ENCODE results near the gene SLC7A1.

Gene SLC7A1

GRCh38 chr13:29583073-29583785 lies 12.3 kb downstream of the SLC7A1 start:
- DNase-seq: no peak

GRCh38 chr13:29582171-29582570 lies 13.3 kb downstream of the SLC7A1 start:
- no peak for DNase-seq

- no peak for DNase-seq
Measured at GRCh38 chr13:29581666-29582065, 13.8 kb downstream of the SLC7A1 start.

- DNase-seq: no peak
Measured at GRCh38 chr13:29579094-29579493, 16.4 kb downstream of the SLC7A1 start.

- DNase-seq: no peak
Measured at GRCh38 chr13:29578300-29579085, 17.0 kb downstream of the SLC7A1 start.

GRCh38 chr13:29577136-29578051 lies 18.1 kb downstream of the SLC7A1 start:
- DNase-seq: no peak

GRCh38 chr13:29576581-29576980 lies 18.9 kb downstream of the SLC7A1 start:
- no peak for DNase-seq

GRCh38 chr13:29575098-29575497 lies 20.4 kb downstream of the SLC7A1 start:
- DNase-seq: no peak

- no peak for DNase-seq
Measured at GRCh38 chr13:29573190-29573589, 22.3 kb downstream of the SLC7A1 start.

- DNase-seq: no peak
Measured at GRCh38 chr13:29572575-29572974, 22.9 kb downstream of the SLC7A1 start.

- DNase-seq: no peak
Measured at GRCh38 chr13:29571876-29572570, 23.5 kb downstream of the SLC7A1 start.

GRCh38 chr13:29570051-29570654 lies 25.3 kb downstream of the SLC7A1 start:
- DNase-seq: no peak

GRCh38 chr13:29569253-29570050 lies 26.0 kb downstream of the SLC7A1 start:
- no peak for DNase-seq

GRCh38 chr13:29568731-29569130 lies 26.8 kb downstream of the SLC7A1 start:
- DNase-seq: no peak

GRCh38 chr13:29567411-29567810 lies 28.1 kb downstream of the SLC7A1 start:
- no peak for DNase-seq

GRCh38 chr13:29566206-29566605 lies 29.3 kb downstream of the SLC7A1 start:
- no peak for DNase-seq

GRCh38 chr13:29564818-29565217 lies 30.7 kb downstream of the SLC7A1 start:
- DNase-seq: no peak

GRCh38 chr13:29564373-29564772 lies 31.1 kb downstream of the SLC7A1 start:
- DNase-seq: no peak

- DNase-seq: no peak
Measured at GRCh38 chr13:29563941-29564340, 31.5 kb downstream of the SLC7A1 start.

GRCh38 chr13:29562786-29563438 lies 32.6 kb downstream of the SLC7A1 start:
- DNase-seq: no peak
